Stimulated activated CD8-positive, alpha-beta memory T cell treated with anti-CD3 and anti-CD28 coated beads, Interleukin-7, amount 100 ng/mL, for 4 hours (primary cell): ENCODE data around the gene BMP7.
"Not testable (repeated sequence)": the region's sequence is repeated elsewhere in the genome, so short reads cannot be mapped to it uniquely, and the experiment has no call there.

Source experiments
- DNase-seq, 2 donors: peaks; one replicate each; pipeline ENCODE4 v3.0.0-alpha.2; 2020; ENCODE audit warnings: low read depth in 2 of 2

The BMP7 gene

DNA sequence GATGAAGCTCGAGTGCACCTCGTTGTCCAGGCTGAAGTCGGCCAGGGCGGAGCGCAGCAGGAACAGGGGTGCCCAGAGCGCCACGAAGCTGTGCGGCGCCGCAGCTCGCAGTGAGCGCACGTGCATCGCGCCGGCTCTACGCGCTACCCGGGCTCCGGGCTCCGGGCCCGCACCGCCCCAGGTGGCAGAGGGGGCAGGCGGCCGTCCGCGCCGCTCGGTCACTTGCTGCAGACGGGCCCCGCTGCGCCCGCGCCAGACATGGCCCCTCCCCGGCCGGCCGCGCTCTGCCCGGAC, 497 bp downstream of the BMP7 start:
- DNase-seq: no peak

GRCh38 chr20:57265336-57265996, 975 bp downstream of the BMP7 start:
- no peak for DNase-seq

GRCh38 chr20:57264908-57265335, 1.5 kb downstream of the BMP7 start:
- DNase-seq: not testable (repeated sequence)

GRCh38 chr20:57263801-57264792, 2.3 kb downstream of the BMP7 start:
- no peak for DNase-seq

GRCh38 chr20:57262784-57263609, 3.4 kb downstream of the BMP7 start:
- DNase-seq: no peak

DNA sequence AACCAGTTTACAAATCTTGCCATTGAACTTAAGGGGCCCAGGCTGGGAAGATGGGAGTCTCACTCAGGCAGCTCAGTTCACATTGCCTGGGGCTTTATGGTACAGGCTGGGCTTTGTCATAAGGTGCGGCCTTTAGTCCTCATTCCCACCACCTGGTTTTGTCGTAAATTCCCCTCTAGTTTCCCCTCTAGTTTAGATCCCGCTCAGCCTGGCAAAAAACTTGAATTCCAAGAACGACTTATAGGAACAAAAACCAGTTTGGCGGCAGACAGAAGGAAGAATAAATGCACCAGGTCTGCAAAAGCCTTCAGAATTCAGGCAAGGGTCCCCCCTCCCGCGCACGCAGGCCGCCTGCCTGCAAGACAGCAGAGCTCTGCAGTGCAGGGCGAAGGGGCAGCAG, 4.1 kb downstream of the BMP7 start:
- DNase-seq: no peak

DNA sequence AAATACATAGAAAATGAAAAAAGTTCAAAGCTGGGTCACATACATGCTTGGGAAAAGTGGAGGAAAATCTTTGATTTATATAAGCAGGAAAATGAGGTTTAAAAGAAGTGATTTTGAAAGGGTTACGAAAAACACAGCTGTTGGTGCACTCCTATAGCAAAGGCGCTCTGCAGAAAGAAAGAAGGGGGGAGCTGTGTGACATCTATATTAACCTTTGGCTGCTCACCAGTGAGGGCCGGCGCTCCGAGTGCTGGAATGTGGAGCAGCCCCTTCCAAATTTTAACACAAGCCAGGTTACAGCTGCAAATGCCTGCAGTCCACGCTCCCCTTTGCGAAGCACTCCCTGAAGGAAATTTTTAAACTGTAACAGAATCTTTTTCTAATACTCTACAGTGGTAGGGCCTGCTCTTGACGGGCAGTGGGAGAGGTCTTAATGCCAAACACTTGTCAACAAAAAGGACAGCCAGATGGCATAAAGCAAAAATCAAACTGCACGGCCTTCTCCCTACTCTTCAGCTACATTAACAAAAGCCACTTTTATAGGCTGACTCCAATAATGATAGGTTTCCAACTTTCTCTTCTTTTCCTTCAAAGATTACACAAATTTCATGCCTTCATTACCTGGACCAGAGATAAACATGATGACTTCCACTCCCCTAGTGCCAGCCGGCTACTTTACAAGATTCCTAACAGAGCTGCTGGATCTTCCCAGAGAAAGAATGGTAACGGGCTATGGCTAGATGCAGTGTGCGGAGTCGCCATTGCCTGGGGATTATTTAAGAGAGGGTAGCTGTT, 4.8 kb downstream of the BMP7 start:
- no peak for DNase-seq

GRCh38 chr20:57260934-57261333, 5.5 kb downstream of the BMP7 start:
- DNase-seq: no peak

GRCh38 chr20:57259938-57260921, 6.2 kb downstream of the BMP7 start:
- no peak for DNase-seq

DNA sequence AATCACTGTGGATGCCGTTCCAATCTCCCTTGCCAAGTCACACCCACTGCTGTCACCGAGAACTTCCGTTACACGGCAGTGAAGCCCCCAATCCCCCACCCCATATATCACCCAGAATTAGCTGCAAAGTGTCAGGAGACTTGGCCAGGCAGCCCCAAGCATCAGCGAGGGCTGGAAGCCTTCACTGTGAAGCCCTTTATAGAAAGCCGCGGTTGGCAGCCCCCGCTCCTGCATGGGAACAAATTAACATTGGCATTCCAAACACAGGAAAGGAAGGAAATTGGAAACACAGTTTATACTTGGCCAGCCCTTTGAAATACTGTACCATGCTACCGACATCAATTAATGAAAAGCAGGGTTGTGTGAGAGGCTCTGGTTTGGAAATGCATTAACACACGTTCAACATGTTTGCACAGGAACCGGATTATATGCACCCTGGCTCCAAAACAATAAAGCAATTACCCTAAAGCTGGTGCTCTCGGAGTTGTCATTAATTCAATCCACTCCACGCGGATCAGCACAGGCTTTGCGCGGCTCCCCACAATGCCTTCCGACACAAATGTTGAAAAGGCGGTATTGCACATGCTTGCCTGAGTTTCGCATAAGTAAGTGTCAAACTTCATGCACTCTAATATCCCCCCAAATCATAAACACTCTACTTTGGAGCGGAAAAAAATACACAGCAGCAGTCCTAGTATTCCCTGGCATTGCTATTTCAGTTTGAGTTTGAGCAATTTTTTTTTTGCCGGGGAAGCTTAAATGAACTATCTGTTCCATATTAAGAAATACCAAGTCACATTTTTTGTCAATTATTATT, 7.1 kb downstream of the BMP7 start:
- no peak for DNase-seq

DNA sequence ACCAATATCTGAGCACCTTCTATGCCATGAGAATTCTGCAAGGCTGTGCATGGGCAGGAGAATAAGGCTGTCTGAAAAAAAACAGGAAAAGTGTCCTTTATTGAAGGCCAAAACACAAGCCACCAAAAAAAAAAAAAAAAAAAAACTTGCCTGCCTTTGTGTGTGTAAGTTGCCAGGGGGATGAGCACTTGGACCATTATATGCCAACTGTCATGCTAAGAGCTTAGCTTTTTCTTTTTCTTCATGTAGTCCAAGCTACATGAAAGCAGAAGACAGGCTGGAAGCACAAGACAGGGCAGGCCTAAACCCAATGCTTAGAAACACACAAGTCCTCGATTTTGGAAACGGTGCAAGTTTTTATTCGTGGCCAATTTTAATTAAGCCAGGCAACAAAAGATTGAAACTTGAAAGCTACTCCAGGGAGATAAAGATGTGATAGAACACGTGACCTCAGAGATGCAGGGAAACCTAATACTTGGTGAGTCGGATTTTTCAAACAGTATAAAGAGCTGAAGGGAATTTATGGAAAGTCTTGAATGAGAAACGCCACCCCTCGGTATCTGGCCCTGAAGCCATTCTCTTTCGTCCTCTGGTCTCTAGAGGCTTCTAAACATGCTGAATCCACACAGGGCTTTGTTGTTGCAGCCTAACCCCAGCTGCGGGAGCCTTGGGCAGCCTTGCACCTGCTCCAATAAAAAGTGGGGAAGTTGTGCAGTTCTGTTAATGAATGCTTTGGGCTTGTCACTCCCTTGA, 8.6 kb downstream of the BMP7 start:
- DNase-seq: no peak

GRCh38 chr20:57256908-57257307, 9.5 kb downstream of the BMP7 start:
- DNase-seq: no peak

DNA sequence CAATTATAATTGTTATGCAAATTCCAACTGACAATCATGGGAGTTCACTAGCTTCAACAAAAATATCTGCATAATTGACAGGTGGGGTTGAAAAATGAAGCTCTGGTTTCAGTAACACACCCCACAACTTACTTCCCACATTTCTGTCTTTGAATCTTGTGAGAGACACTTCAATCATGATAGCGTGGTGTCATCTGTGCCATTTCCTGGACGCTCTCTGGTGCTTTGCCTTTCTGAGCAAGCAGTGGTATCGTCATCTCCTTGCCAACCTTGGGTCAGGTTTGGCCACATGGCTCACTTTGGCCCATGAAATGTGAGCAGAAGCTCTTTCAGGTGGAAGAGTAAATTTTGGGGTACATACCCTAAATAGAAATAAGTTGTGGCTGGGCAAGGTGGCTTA, 10.2 kb downstream of the BMP7 start:
- DNase-seq: no peak

DNA sequence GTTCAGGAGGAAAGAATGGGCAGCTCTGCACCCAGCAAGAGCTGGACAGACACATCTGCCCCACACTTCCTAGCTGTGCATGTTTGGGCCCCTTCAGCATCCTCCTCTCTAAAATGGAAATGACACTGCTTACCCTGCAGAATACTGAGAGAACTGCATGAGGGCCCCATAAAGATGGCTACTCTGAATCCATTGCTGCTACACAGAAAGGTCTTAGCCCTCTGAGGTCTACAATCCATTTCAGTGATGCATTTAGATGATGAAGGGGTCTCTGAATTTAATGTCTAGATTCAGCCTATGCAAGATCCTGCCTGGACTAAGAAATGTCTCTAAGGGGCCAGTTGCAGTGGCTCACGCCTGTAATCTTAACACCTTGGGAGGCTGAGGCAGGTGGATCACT, 11.3 kb downstream of the BMP7 start:
- no peak for DNase-seq

DNA sequence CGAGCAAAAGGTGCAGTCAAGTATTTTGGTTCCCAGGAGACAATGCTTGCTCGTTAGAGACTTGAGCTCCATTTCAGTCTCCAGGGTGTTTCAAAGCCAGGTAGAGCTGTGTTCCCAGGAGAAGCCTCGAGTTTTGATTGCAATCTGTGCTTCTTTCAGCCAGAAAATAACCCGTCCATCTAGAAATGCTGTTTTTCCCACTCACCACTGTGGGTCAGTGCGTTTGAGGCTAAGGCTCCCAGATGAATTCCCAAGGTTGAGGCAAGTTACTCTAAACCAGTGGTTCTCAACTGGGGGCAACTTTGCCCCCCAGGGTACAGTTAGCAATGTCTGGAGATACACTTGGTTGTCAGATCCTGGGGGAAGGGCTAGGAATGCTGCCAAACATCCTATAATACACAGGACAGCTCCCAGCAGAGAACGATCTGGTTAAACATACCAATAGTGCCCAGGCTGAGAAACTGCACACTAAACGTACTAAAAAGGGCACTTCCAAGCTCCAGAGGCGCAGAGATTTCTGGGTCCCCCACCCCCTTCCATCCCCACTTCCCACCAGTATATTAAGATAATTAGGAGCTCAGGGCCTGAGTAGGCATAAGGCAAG, 13.8 kb downstream of the BMP7 start:
- no peak for DNase-seq

GRCh38 chr20:57251949-57252348, 14.5 kb downstream of the BMP7 start:
- no peak for DNase-seq

DNA sequence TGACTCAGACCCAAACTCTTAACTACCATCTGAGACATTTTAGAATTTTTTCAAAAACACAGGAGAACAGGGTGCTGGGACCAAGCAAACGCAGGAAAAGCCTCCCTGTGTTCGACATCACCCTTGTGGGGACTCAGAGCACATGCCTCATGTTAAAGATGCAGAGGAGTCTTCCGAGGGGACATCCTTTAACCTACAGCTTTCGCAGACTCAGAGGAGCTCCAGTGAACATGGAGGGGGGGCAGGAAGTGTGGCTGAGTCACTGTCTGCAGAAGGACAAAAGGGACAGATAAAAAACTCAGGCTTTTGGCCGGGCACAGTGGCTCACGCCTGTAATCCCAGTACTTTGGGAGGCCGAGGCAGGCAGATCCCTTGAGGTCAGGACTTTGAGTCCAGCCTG, 15.1 kb downstream of the BMP7 start:
- no peak for DNase-seq

- DNase-seq: no peak
These were observed 15.7 kb downstream of the BMP7 start for GRCh38 chr20:57250607-57251343.
